ENCODE results near the gene C14orf180.

The C14orf180 gene

DNA sequence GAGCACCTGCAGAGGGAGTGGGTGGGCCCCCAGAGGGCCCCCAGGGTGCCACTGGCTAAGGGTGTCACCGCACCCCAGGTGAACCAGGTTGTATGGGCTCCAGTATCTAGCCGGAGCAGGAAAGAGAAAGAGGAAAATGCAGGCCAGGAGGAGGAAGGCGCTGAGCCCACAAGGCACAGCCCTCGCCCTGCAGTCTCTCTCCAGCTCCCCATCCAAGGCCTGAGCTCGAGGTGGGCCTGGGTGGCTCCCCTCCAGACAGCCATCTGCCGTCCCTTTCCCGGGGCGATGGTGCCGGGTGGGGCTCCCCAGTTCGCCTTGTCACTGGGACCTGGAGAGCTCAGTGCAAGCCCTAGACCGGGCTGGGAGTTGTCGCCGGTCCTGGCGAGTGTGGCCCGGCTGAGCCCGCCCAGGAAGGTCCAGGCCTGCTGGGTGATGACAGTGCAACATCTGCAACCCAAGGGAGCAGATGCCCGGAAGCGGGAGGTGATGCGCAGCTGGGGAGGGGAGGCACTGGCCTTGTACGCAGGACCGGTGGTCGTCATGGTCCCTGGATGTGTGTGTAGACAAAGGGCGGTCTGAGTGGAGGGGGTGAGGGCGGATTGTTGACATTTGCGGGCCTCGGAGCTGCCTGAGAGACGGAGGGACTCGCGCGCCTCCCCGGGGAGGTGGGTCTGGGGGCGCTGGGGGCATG, 24.3 kb downstream of the C14orf180 start:
- TF ChIP-seq TAF1 (IDR thresholded peaks at IDR 0.05; ENCODE audit: borderline replicate concordance, insufficient read depth, low read length), result no peak

- TF ChIP-seq FOXP2 (optimal IDR thresholded peaks at IDR 0.05; ENCODE audit: borderline replicate concordance, extremely low read depth, extremely low read length, insufficient read depth), result no peak
- no peak for TF ChIP-seq SIN3A (IDR thresholded peaks at IDR 0.05; ENCODE audit: borderline replicate concordance, insufficient read depth, low read length)
- TF ChIP-seq TAF1 (IDR thresholded peaks at IDR 0.05; ENCODE audit: borderline replicate concordance, insufficient read depth, low read length), result no peak
- TF ChIP-seq POLR2AphosphoS5 (IDR thresholded peaks at IDR 0.05; ENCODE audit: low read depth, low read length), result no peak
- peak; percentile 91 to 97 for TF ChIP-seq REST (IDR thresholded peaks at IDR 0.05; ENCODE audit: insufficient read depth in 1 of 2, low read depth in 2 of 2, low read length in 2 of 2)
Observed at GRCh38 chr14:104604458-104605449, 25.2 kb downstream of the C14orf180 start, which contains the start of gene TMEM179. Gene TMEM179 (minus strand): TSS chr14:104604772. CDS start chr14:104604741, 31 bp downstream.

DNA sequence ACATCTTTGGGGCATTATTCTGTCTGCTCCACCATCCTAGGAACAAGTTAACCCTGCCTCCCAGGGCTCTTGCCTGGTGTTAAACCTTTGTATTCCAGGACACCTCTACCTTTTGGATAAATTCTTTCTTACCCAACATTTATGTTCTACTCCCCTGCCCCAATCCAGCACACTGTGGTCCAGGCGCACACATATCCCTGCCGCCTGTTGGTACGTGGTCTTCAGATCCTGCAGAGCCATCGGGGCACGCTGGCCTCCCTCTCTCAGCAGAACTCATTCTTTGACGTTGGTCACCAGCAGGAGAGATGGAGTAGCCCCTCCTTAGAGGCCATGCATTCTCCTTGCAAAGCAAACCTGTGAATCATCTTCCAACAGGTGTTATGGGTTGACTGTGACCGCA, 30.1 kb downstream of the C14orf180 start:
- no peak for TF ChIP-seq FOXP2 (optimal IDR thresholded peaks at IDR 0.05; ENCODE audit: borderline replicate concordance, extremely low read depth, extremely low read length, insufficient read depth)

DNA sequence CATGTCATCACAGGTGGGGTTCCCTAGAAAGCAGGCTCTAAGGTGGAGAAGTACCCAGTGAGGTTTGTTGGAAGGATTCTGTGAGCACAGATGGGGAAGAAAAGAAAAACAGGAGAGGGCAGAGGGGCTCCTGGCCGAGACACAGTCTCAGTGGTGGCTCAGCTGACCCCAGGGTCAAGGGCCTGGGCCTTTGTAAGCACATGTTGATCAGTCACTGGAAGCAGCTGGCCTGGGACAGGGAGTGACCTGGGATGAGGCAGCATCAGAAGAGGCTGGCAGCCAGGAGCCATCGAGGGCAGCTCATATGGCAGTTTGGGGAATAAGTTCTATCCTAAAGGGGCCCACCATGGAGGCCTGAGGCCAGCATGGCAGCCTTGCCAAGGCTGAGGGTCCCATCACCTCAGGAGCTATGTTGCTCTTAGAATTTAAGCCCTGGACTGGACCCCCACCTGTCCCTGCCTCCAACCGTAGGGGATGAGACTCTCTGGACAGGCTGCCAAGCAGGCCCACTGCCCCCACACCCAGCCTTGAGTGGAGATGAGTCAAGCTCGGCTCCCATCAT, 31.3 kb downstream of the C14orf180 start:
- TF ChIP-seq POLR2AphosphoS5 (IDR thresholded peaks at IDR 0.05; ENCODE audit: low read depth, low read length), result no peak
- TF ChIP-seq SIN3A (IDR thresholded peaks at IDR 0.05; ENCODE audit: borderline replicate concordance, insufficient read depth, low read length), result no peak
- TF ChIP-seq FOXP2 (optimal IDR thresholded peaks at IDR 0.05; ENCODE audit: borderline replicate concordance, extremely low read depth, extremely low read length, insufficient read depth), result no peak
- no peak for TF ChIP-seq REST (IDR thresholded peaks at IDR 0.05; ENCODE audit: insufficient read depth in 1 of 2, low read depth in 2 of 2, low read length in 2 of 2)
- TF ChIP-seq TAF1 (IDR thresholded peaks at IDR 0.05; ENCODE audit: borderline replicate concordance, insufficient read depth, low read length), result no peak

GRCh38 chr14:104611881-104612280, 32.3 kb downstream of the C14orf180 start:
- TF ChIP-seq REST (IDR thresholded peaks at IDR 0.05; ENCODE audit: insufficient read depth in 1 of 2, low read depth in 2 of 2, low read length in 2 of 2) (no peak), TAF1 (IDR thresholded peaks at IDR 0.05; ENCODE audit: borderline replicate concordance, insufficient read depth, low read length) (no peak), SIN3A (IDR thresholded peaks at IDR 0.05; ENCODE audit: borderline replicate concordance, insufficient read depth, low read length) (no peak), FOXP2 (optimal IDR thresholded peaks at IDR 0.05; ENCODE audit: borderline replicate concordance, extremely low read depth, extremely low read length, insufficient read depth) (no peak), POLR2AphosphoS5 (IDR thresholded peaks at IDR 0.05; ENCODE audit: low read depth, low read length) (no peak)
